GM18499 (cell line): ENCODE results near the gene UTP15.

ENCODE experiments used
- ATAC-seq: cut with Tn5 transposase; IDR thresholded peaks from one replicate; pipeline ENCODE4 v1.9.1; 2021; ENCODE audit warnings: moderate number of reproducible peaks; ENCODE audit not compliant: insufficient read depth, unreplicated experiment

The UTP15 gene

DNA sequence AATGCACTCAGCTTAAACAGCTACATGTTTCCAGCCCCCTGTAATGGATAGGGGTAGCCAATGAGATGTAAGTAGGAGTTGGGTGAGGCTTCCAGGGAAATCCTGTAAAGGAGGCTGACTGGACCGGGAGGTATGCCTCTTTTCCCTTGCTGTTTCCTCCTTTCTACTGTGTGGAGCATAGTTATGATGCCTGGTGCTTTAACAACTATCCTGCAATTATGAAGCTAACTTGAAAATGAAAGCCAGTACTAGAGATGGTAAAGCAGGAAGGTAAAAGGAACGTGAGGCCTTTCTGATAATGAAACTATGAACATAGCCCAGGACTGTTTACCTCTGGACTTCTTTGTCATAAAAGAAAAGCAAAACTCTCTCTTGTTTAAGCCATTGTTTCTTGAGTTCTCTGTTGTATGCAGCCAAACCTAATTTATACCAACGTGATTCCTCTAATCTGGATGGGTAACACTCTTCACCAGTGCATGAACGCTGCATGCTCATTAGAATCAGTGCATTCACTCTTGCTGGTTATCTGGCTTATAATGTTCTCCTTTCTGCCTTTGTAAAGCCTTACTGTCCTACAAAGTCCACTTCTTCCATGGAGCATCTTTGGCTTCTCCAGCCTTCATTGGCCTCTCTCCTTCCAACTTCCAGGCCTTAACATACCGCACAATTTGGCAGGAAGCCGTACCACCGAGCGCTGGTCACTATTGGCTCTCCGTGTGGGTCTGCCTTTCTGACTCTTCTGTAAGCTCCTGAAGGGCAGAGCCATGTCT, 52.2 kb downstream of the UTP15 start:
- ATAC-seq: no peak

DNA sequence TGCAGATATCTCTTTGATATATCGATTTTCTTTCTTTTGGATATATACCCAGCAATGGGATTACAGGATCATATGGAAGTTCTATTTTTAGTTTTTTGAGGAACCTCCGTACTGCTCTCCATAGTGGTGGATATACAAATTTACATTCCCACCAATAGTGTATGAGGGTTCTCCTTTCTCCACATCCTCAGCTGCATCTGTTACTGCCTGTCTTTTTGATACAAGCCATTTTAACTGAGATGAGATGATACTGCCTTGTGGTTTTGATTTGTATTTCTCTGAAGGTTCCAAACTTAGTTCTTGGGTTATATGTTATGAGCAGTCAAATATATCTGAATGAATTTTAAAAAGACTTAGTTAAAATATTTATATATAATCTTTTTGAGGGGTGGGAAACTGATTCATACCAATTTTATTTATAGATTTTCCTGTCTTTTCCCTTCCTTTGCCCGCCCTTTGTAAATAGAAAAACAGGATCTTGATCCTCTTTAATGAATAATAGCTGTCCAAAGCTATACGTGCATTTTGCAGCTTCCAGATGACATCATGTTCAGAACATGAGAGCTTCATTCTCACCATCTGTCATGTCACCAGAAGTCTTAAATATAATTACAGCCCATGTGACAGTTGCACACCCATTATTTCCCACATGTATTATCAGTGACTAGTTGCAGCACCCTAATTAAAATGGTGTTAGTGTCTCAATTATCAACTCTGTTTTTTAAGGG, 54.2 kb downstream of the UTP15 start:
- ATAC-seq: no peak

DNA sequence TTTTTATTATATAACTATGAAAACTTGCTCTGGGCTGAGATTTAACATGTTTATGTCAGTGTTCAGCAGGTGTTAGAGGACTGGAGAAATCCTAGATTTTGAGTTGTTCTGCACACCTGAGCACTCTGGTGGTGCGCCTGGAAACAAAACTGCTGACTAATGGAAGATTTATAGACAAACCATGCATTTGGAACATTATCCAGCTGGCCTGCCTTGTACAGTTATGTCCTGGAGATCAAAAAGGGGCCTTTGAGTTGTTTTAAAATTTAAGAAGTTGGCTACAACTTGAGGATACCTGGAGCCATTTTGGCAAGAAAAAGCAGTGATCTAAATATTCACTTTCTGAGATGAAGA, 54.8 kb downstream of the UTP15 start:
- ATAC-seq: no peak

DNA sequence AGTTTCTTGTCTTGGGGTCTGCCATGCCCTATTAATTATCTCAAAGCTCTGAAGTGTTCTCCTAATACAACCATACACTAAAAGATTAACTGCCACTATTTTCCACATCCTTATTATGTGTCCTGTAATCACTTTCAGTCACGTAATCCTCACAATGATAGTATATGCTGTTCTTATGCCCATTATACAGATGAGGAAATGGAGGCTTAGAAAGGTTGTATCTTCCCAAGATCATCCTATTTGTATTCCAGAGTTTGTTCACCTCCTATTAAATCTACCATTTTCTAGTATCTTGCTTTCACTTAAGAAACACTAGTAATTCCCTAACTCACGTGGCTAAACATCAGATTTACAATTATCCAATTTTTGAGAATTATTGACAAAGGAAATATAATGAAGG, 57.5 kb downstream of the UTP15 start:
- ATAC-seq: no peak

DNA sequence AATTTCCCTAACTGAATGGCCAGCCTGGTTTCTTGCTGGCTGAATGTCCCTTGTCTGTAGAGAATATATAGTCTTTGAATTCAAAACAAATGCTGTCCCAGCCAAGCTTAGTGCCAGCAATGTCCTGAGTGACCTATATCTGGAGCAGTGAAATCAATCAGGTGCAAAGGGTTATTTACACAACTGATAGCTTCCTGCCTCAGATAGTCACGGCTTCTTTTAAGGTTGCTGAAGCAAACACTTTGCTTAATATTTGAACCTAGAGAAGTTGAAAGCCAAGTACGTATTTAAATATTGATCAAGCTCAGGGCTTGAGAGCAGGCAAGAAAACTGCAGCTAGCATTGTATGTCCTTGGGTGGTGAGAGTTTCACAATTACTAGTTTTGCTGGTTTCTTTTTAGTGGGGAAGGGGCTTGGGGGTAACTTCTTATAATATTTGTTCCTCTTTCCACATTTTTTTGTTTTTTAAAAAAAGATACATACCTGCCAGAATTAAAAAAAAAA, 58.4 kb downstream of the UTP15 start:
- ATAC-seq: no peak

DNA sequence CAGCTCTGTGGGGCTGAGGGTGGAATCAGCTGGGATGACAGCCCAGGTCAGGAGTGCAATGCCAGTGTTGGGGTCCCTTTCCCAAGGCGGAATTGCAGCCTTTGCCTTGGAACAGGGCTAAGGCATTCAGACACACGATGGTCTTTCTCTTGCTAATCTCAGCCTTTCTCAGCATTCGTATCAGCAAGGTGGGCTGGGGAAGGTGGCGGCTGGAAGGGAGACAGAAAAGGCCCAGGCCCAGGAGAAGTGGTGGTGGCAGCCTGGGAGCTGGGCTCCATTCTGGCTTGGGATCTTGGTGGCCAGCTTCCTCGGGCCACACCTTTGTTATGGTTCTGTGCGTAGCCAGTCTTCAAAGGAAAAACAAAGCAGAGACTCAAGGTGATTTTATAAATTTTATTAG, 59.3 kb downstream of the UTP15 start:
- no peak for ATAC-seq

DNA sequence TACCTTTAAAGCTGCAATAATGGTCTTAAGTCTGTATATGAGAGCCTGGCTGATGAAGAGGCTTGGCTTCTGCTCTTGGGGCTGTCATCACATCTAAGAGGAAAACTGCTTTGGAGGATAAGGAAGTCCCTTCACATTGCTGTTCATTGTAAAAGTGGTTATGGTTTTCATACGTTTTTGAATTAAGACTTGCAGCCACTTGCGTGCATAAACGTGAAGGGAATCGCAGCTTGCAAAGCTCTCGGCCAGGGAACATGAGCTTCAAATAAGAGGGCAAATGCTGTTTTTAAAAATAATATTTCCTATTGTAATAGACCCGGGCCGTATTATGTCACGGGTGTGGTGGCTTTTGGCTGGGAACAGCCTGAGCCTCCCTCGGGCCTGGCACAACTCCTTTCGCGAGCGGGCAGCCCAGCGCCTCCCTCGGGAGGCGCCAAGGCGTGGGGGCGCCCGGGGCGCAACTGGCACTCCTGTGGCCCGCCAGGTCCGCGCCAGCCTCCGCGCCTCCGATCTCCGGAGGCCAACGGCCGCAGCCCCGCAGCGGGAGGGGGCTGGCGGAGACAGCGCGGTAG, 59.9 kb downstream of the UTP15 start:
- no peak for ATAC-seq

DNA sequence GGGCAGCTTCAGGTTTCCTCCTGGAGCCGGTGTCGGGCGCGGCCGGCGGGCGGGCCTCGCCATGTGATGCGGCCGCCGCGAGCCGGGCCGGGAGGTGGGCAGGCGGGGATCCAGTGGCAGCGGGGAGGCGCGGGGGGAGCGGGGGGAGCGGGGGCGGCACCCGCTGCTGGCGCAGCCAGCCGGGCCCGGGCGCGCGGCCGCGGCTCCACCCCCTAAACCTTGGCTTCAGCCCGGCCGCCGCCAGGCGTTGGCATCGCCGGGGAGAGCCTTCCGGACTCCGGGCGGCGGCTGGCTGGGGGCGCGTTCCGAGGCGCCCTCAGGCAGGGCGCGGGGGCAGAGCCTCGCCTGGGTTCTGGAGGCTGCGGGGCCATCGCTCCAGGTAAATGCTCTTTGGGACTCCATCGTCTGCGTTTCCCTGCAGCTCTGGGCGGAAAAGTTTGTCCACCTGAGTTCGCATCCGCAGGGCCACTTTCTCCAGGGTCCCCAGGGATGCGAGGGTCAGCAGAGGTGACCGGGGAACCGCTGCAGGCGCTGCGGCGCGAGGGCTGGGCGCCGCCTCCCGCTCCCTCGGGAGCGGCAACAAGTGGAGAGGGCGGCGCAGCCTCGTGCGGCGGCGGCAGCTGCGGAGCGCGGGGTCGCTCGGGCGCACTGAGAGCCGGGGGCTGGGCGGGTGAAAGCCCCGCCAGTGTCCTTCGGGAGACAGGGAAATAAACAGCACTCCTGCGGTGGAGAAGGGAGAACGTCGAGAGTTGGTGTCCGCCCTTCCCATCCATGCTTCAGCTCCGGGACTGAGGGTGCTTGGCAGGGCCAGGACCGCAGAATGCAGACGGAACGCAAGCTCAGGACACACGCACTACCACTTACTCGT, 60.6 kb downstream of the UTP15 start, which contains the start of gene ARHGEF28:
Gene ARHGEF28 (plus strand): TSS at position 253 of the 868 bp plus-strand sequence. CDS start 58,656 bp downstream, outside the sequence.
- ATAC-seq: no peak

DNA sequence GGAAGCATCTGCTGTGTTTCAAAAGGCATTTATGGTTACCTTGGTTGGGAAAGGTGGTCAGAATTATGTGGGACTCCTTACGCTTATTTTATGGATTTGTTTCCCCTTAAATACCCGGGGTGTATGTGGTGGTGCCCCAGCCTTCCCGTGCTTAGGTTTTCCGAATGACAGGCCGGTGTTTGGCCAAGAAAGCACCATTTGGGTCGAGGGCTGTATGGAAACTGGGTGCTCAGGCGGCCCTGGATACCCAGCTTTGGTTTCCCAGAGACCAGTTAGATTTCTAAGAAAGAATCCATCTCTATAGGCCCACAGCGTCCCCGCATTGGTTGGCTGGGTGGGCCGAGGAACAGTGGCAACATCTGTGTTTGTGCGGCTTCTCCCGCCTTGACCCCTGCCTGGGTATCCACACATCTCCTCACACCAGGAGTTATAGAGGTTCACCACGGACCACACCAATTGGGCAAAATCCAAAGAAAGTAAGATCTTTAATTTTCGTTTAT, 61.3 kb downstream of the UTP15 start:
- no peak for ATAC-seq

DNA sequence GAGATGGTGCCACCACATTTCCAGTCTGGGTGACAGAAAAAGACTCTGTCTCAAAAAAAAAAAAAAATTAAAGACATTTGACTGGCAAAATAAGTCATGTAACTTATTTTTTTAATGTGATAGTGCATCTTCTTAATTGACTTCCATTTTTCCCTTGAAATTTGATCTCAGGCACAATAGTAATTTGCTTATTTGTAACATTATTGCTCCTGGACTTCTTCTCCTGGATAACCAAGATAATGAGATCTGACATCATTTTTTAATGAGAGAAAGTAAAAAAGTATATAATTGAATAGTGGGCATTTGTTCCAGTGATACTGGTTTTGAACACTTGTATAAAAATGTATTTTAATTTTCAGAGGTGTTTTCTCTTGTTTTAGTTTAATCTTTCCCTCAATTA, 63.9 kb downstream of the UTP15 start:
- no peak for ATAC-seq

DNA sequence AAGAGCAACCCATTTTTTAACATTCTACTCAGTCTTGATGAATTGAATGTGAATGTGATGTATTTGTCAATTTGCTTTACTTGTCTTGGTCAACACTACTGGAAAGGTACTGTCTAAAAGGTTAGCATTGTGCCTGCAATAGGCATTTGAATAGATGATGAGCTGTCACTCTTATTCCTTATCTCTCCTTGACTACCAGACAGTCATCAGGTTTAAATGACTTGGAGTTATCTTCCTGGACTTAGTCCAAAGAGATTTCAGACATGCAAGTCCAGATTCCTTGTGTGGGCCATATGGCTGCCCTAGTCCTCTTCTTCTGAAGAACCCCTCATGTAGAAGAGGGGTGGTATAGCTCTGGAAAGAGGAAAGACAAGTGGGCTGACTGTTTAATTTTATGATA, 65.2 kb downstream of the UTP15 start:
- ATAC-seq: no peak

DNA sequence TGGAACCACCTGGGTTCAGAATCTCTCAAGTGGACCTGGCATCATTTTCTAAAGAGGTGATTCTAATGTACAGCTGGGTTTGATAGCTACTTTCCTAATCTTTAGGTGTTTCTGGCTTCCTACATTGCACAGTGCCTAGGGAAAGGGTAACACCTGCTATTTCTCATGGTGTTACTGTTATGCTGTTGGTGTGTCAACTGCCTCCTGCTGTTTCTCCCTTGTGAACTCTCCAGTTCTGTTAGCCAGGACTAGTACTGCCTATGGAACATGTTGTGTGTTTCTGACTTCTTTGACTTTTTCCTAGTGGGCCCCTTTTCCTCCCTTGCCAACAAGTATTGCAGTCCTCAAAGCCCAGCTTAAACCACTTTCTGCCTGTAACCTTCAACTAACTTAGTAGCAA, 66.0 kb downstream of the UTP15 start:
- ATAC-seq: no peak
